Gastrocnemius medialis (tissue), 4 donors: ENCODE measurements around the gene METTL13.

Experiments used
- CTCF ChIP-seq, 5 experiments: fragments of 450-650 bp in 3 of 5; fragments of 200-600 bp in 2 of 5; sonication (generic) in 2 of 5; IDR thresholded peaks in 4 of 5; conservative IDR thresholded peaks in 1 of 5; 1 replicate in 4 of 5; 2 replicates in 1 of 5; pipeline ENCODE4 v1.5.1; 2016 to 2019; ENCODE audit warnings: antibody characterized with exemption in 5 of 5, mild to moderate bottlenecking in 3 of 5, moderate library complexity in 3 of 5
- POLR2A ChIP-seq, 2 donors: fragments of 450-650 bp; IDR thresholded peaks; one replicate each; pipeline ENCODE4 v1.6.1; 2017; ENCODE audit warnings: antibody characterized with exemption in 2 of 2, mild to moderate bottlenecking in 2 of 2, moderate library complexity in 2 of 2

- no peak for TF ChIP-seq CTCF (IDR thresholded peaks at IDR 0.05 in 4 of 5, conservative IDR thresholded peaks at IDR 0.05 in 1 of 5)
- no peak for TF ChIP-seq POLR2A (IDR thresholded peaks at IDR 0.05)
Measured at GRCh38 chr1:171780583-171781175, 781 bp upstream of the METTL13 start.
